ENCODE measurements around the gene KATNAL1. TPM values are rescaled to one million over a fixed set of nuclear protein-coding genes. Genes with fewer than 3 reads are reported as not detected.

KATNAL1 gene
- total and polyA plus RNA-seq, 4 donors = 2.4 to 20.5 (median 9.3) TPM

- Histone ChIP-seq H3K9me3 (ENCODE audit: control insufficient read depth in 4 of 4, insufficient read depth in 3 of 4, low read length in 3 of 4) (peaks cover 0 to 2% (median 0%) of the 10 kb centered on the region in 4 donors), H3K27me3 (ENCODE audit: control insufficient read depth in 3 of 3, insufficient read depth in 3 of 3, low read length in 2 of 3) (no peaks in the 10 kb centered on the region), H3K9ac (ENCODE audit: insufficient read depth in 1 of 2, low read length in 2 of 2) (no peak overlapping the region), H3K4me1 (ENCODE audit: control insufficient read depth in 5 of 5, insufficient read depth in 5 of 5, low read length in 5 of 5) (peaks cover 0 to 4% (median 0%) of the 10 kb centered on the region in 5 donors), H3K27ac (ENCODE audit: low read depth in 1 of 2, low read length in 1 of 2) (no peak overlapping the region), H3K4me3 (no peak overlapping the region), H3K36me3 (ENCODE audit: control insufficient read depth in 4 of 4, insufficient read depth in 4 of 4, low read length in 4 of 4) (no peaks in the 10 kb centered on the region)
- DNase-seq (no peak), ATAC-seq (ENCODE audit: insufficient read depth, low FRiP score) (no peak)
- WGBS, 2 donors = 87 to 89% methylated on average over 4 of the region's 4 CpGs
- TF ChIP-seq CTCF (IDR thresholded peaks at IDR 0.05; ENCODE audit: control extremely low read depth, extremely low read depth) = no peak
Measured at GRCh38 chr13:30325668-30326067, 18.3 kb upstream of the KATNAL1 start.

- Histone ChIP-seq H3K9me3 (ENCODE audit: control insufficient read depth in 4 of 4, insufficient read depth in 3 of 4, low read length in 3 of 4) (peaks cover 0 to 2% (median 0%) of the 10 kb centered on the region in 4 donors), H3K27me3 (ENCODE audit: control insufficient read depth in 3 of 3, insufficient read depth in 3 of 3, low read length in 2 of 3) (no peaks in the 10 kb centered on the region), H3K36me3 (ENCODE audit: control insufficient read depth in 4 of 4, insufficient read depth in 4 of 4, low read length in 4 of 4) (no peaks in the 10 kb centered on the region), H3K4me1 (ENCODE audit: control insufficient read depth in 5 of 5, insufficient read depth in 5 of 5, low read length in 5 of 5) (no peaks in the 10 kb centered on the region), H3K4me3 (no peak overlapping the region), H3K27ac (ENCODE audit: low read depth in 1 of 2, low read length in 1 of 2) (no peak overlapping the region), H3K9ac (ENCODE audit: insufficient read depth in 1 of 2, low read length in 2 of 2) (no peak overlapping the region)
- ATAC-seq (ENCODE audit: insufficient read depth, low FRiP score) = no peak
- DNase-seq = no peak
- WGBS, 2 donors = 86 to 93% methylated on average over 2 of the region's 2 CpGs
- no peak for TF ChIP-seq CTCF (IDR thresholded peaks at IDR 0.05; ENCODE audit: control extremely low read depth, extremely low read depth)
Measured at GRCh38 chr13:30323524-30323923, 16.2 kb upstream of the KATNAL1 start.

- 82 to 88% methylated on average over 7 of the region's 7 CpGs for WGBS, 2 donors
- DNase-seq (no peak), ATAC-seq (ENCODE audit: insufficient read depth, low FRiP score) (no peak)
- Histone ChIP-seq H3K9me3 (ENCODE audit: control insufficient read depth in 4 of 4, insufficient read depth in 3 of 4, low read length in 3 of 4) (peaks cover 0 to 2% (median 0%) of the 10 kb centered on the region in 4 donors), H3K4me1 (ENCODE audit: control insufficient read depth in 5 of 5, insufficient read depth in 5 of 5, low read length in 5 of 5) (peaks cover 0 to 4% (median 0%) of the 10 kb centered on the region in 5 donors), H3K27me3 (ENCODE audit: control insufficient read depth in 3 of 3, insufficient read depth in 3 of 3, low read length in 2 of 3) (no peaks in the 10 kb centered on the region), H3K36me3 (ENCODE audit: control insufficient read depth in 4 of 4, insufficient read depth in 4 of 4, low read length in 4 of 4) (no peaks in the 10 kb centered on the region), H3K9ac (ENCODE audit: insufficient read depth in 1 of 2, low read length in 2 of 2) (no peak overlapping the region), H3K27ac (ENCODE audit: low read depth in 1 of 2, low read length in 1 of 2) (no peak overlapping the region), H3K4me3 (no peak overlapping the region)
- no peak for TF ChIP-seq CTCF (IDR thresholded peaks at IDR 0.05; ENCODE audit: control extremely low read depth, extremely low read depth)
Measured at GRCh38 chr13:30322428-30322827, 15.1 kb upstream of the KATNAL1 start.

GRCh38 chr13:30321256-30321655 is 13.9 kb upstream of the KATNAL1 start:
- peaks cover 0 to 2% (median 0%) of the 10 kb centered on the region in 4 donors for H3K9me3 ChIP-seq (ENCODE audit: control insufficient read depth in 4 of 4, insufficient read depth in 3 of 4, low read length in 3 of 4)
- no peaks in the 10 kb centered on the region for H3K36me3 ChIP-seq (ENCODE audit: control insufficient read depth in 4 of 4, insufficient read depth in 4 of 4, low read length in 4 of 4)
- 95 to 96% methylated on average over 3 of the region's 3 CpGs for WGBS, 2 donors
- peaks cover 0 to 4% (median 0%) of the 10 kb centered on the region in 5 donors for H3K4me1 ChIP-seq (ENCODE audit: control insufficient read depth in 5 of 5, insufficient read depth in 5 of 5, low read length in 5 of 5)
- H3K4me3 ChIP-seq = no peak overlapping the region
- TF ChIP-seq CTCF (IDR thresholded peaks at IDR 0.05; ENCODE audit: control extremely low read depth, extremely low read depth) = no peak
- no peaks in the 10 kb centered on the region for H3K27me3 ChIP-seq (ENCODE audit: control insufficient read depth in 3 of 3, insufficient read depth in 3 of 3, low read length in 2 of 3)
- H3K27ac ChIP-seq (ENCODE audit: low read depth in 1 of 2, low read length in 1 of 2) = no peak overlapping the region
- no peak overlapping the region for H3K9ac ChIP-seq (ENCODE audit: insufficient read depth in 1 of 2, low read length in 2 of 2)
- DNase-seq = no peak
- no peak for ATAC-seq (ENCODE audit: insufficient read depth, low FRiP score)

All from lung (tissue), 12 donors.